ENCODE results near the gene GPR179.

- TF ChIP-seq, protein P1, sequence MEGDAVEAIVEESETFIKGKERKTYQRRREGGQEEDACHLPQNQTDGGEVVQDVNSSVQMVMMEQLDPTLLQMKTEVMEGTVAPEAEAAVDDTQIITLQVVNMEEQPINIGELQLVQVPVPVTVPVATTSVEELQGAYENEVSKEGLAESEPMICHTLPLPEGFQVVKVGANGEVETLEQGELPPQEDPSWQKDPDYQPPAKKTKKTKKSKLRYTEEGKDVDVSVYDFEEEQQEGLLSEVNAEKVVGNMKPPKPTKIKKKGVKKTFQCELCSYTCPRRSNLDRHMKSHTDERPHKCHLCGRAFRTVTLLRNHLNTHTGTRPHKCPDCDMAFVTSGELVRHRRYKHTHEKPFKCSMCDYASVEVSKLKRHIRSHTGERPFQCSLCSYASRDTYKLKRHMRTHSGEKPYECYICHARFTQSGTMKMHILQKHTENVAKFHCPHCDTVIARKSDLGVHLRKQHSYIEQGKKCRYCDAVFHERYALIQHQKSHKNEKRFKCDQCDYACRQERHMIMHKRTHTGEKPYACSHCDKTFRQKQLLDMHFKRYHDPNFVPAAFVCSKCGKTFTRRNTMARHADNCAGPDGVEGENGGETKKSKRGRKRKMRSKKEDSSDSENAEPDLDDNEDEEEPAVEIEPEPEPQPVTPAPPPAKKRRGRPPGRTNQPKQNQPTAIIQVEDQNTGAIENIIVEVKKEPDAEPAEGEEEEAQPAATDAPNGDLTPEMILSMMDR (IDR thresholded peaks at IDR 0.05), result no peak
- TF ChIP-seq EP300 (IDR thresholded peaks at IDR 0.05), result no peak
Measured at GRCh38 chr17:38329808-38330730, 13.7 kb downstream of the GPR179 start.

Data from ovary (tissue), 3 donors.